SK-N-SH (cell line): ENCODE measurements around the gene GANC. TPM values are rescaled to one million over a fixed set of nuclear protein-coding genes. Genes with fewer than 3 reads are reported as not detected.

Source experiments
- CTCF ChIA-PET: fragments of 300-600, 350-600 bp; formaldehyde crosslinking; extraction: SDS; loops from one replicate; lab custom pipeline; 2021; lab: Yijun Ruan, JAX
- POLR2A ChIA-PET: fragments of 350-600 bp; sonication (Branson Sonifier 250); formaldehyde crosslinking; extraction: SDS; loops from one replicate; lab custom pipeline; 2020; ENCODE audit warnings: antibody characterized with exemption, inconsistent platforms; lab: Yijun Ruan, JAX
- DNase-seq: peaks from one replicate; pipeline ENCODE4 v3.0.0; 2012
- H2AFZ ChIP-seq: fragments of 200-600 bp; sonication (generic); 2 replicates; pipeline ENCODE4 v1.8.1; 2016; ENCODE audit warnings: antibody characterized with exemption, mild to moderate bottlenecking, low read depth
- H3F3A ChIP-seq: fragments of 200-600 bp; sonication (generic); replicated peaks from 2 replicates; pipeline ENCODE3; 2016; ENCODE audit warnings: antibody characterized with exemption, mild to moderate bottlenecking; ENCODE audit not compliant: insufficient read depth
- H3K27ac ChIP-seq, 2 experiments: fragments of 200-500 bp in 1 of 2; fragments of 200-600 bp in 1 of 2; sonication (Bioruptor generic) in 1 of 2; sonication (generic), shearing (Covaris generic) in 1 of 2; 2 replicates each; pipeline versions ENCODE4 v1.5.1 to v1.6.1; 2014 to 2016; ENCODE audit warnings: low read depth in 2 of 2, inconsistent platforms in 1 of 2, low read length in 1 of 2, mild to moderate bottlenecking in 1 of 2, mixed read lengths in 1 of 2
- H3K27me3 ChIP-seq: fragments of 200-600 bp; sonication (generic), shearing (Covaris generic); 2 replicates; pipeline ENCODE4 v1.6.1; 2016; ENCODE audit warnings: mixed run types; ENCODE audit not compliant: insufficient read depth
- H3K36me3 ChIP-seq, 2 experiments: fragments of 200-500 bp in 1 of 2; fragments of 200-600 bp in 1 of 2; sonication (Bioruptor generic) in 1 of 2; sonication (generic) in 1 of 2; replicated peaks in 1 of 2; 2 replicates each; pipeline versions ENCODE3 to v1.5.1; 2014 to 2016; ENCODE audit warnings: low read length in 1 of 2, mild to moderate bottlenecking in 1 of 2; ENCODE audit not compliant: insufficient read depth in 2 of 2, control insufficient read depth in 1 of 2
- H3K4me1 ChIP-seq, 2 experiments: fragments of 200-500 bp in 1 of 2; fragments of 200-600 bp in 1 of 2; sonication (Bioruptor generic) in 1 of 2; sonication (generic), shearing (Covaris generic) in 1 of 2; 2 replicates each; pipeline versions ENCODE4 v1.5.1 to v1.6.1; 2014 to 2016; ENCODE audit warnings: low read depth in 1 of 2, low read length in 1 of 2, mixed run types in 1 of 2; ENCODE audit not compliant: insufficient read depth in 2 of 2, control insufficient read depth in 1 of 2
- H3K4me2 ChIP-seq: fragments of 200-600 bp; sonication (generic), shearing (Covaris generic); 2 replicates; pipeline ENCODE4 v1.6.1; 2017; ENCODE audit warnings: mixed run types
- H3K4me3 ChIP-seq, 2 experiments: fragments of 200-500 bp in 1 of 2; fragments of 200-600 bp in 1 of 2; sonication (Bioruptor generic) in 1 of 2; sonication (generic), shearing (Covaris generic) in 1 of 2; 2 replicates each; pipeline versions ENCODE4 v1.5.1 to v1.8.1; 2014 to 2016; ENCODE audit warnings: low read depth in 2 of 2, inconsistent platforms in 1 of 2, low read length in 1 of 2, mild to moderate bottlenecking in 1 of 2, mixed read lengths in 1 of 2, moderate library complexity in 1 of 2
- H3K79me2 ChIP-seq: fragments of 200-600 bp; sonication (generic); 2 replicates; pipeline ENCODE4 v1.8.1; 2017; ENCODE audit warnings: mild to moderate bottlenecking; ENCODE audit not compliant: insufficient read depth
- H3K9ac ChIP-seq: fragments of 200-600 bp; sonication (generic); 2 replicates; pipeline ENCODE4 v1.6.1; 2017; ENCODE audit warnings: mixed run types
- H3K9me2 ChIP-seq: fragments of 200-600 bp; sonication (generic); 2 replicates; pipeline ENCODE4 v1.6.1; 2017; ENCODE audit warnings: mixed run types
- H3K9me3 ChIP-seq: fragments of 200-600 bp; sonication (generic); 2 replicates; pipeline ENCODE4 v1.6.1; 2017; ENCODE audit warnings: mixed run types, mild to moderate bottlenecking, moderate library complexity
- H4K20me1 ChIP-seq: fragments of 200-600 bp; sonication (generic); 2 replicates; pipeline ENCODE4 v1.6.1; 2017; ENCODE audit warnings: mild to moderate bottlenecking, mixed run types; ENCODE audit not compliant: insufficient read depth
- CHD2 ChIP-seq: fragments of 150-350 bp; IDR thresholded peaks from 2 replicates; pipeline ENCODE4 v1.6.1; 2018; ENCODE audit warnings: low read length; ENCODE audit not compliant: partially characterized antibody
- CTCF ChIP-seq: fragments of 200-600 bp; sonication (generic); IDR thresholded peaks from 2 replicates; pipeline ENCODE4 v1.6.1; 2017; ENCODE audit warnings: antibody characterized with exemption, mild to moderate bottlenecking, moderate library complexity
- FOSL2 ChIP-seq: IDR thresholded peaks from 2 replicates; pipeline ENCODE4 v1.4.0; 2012; ENCODE audit warnings: low read depth, mild to moderate bottlenecking, moderate library complexity, borderline replicate concordance
- FOXJ3 ChIP-seq: sonication (generic); formaldehyde crosslinking; IDR thresholded peaks from 2 replicates; pipeline ENCODE4 v1.5.1; 2020; ENCODE audit warnings: mild to moderate bottlenecking, missing genetic modification reagents
- FOXM1 ChIP-seq: IDR thresholded peaks from 2 replicates; pipeline ENCODE4 v1.4.0; 2012; ENCODE audit warnings: low read depth, mild to moderate bottlenecking
- GABPA ChIP-seq: IDR thresholded peaks from 2 replicates; pipeline ENCODE4 v1.4.0; 2012; ENCODE audit warnings: low read depth, mild to moderate bottlenecking
- GATA2 ChIP-seq: sonication (generic); formaldehyde crosslinking; IDR thresholded peaks from 2 replicates; pipeline ENCODE4 v1.5.0; 2020; ENCODE audit warnings: mild to moderate bottlenecking, missing genetic modification reagents
- IRF3 ChIP-seq: fragments of 150-350 bp; IDR thresholded peaks from 2 replicates; pipeline ENCODE4 v1.6.1; 2016; ENCODE audit warnings: mild to moderate bottlenecking, low read depth, low read length
- JUND ChIP-seq: IDR thresholded peaks from 2 replicates; pipeline ENCODE4 v1.4.0; 2012
- MEF2A ChIP-seq: IDR thresholded peaks from 2 replicates; pipeline ENCODE4 v1.4.0; 2012; ENCODE audit warnings: low read depth, borderline replicate concordance
- MXI1 ChIP-seq: IDR thresholded peaks from 2 replicates; pipeline ENCODE4 v1.6.1; 2012; ENCODE audit warnings: mild to moderate bottlenecking, low read depth, low read length, improper control_type of control experiment
- NFIC ChIP-seq: IDR thresholded peaks from 2 replicates; pipeline ENCODE4 v1.4.0; 2012; ENCODE audit warnings: borderline replicate concordance
- POLR2AphosphoS5 ChIP-seq: IDR thresholded peaks from 2 replicates; pipeline ENCODE4 v1.6.1; 2012; ENCODE audit warnings: low read depth, low read length
- SIN3A ChIP-seq: IDR thresholded peaks from 2 replicates; pipeline ENCODE4 v1.6.1; 2012; ENCODE audit warnings: low read depth, mild to moderate bottlenecking, low read length, moderate library complexity, borderline replicate concordance
- SMC3 ChIP-seq: IDR thresholded peaks from 2 replicates; pipeline ENCODE4 v1.6.1; 2012; ENCODE audit warnings: low read depth, low read length, improper control_type of control experiment
- TCF12 ChIP-seq: IDR thresholded peaks from 2 replicates; pipeline ENCODE4 v1.4.0; 2012
- USF1 ChIP-seq: IDR thresholded peaks from 2 replicates; pipeline ENCODE4 v1.4.0; 2012; ENCODE audit warnings: low read depth, borderline replicate concordance
- USF2 ChIP-seq: fragments of 150-350 bp; IDR thresholded peaks from 2 replicates; pipeline ENCODE4 v1.6.1; 2017; ENCODE audit warnings: antibody characterized with exemption, low read length, low read depth, borderline replicate concordance
- WGBS: methylation state at CpG from one replicate; pipeline ENCODE4 v1.1.6; 2017; ENCODE audit warnings: low lambda C conversion rate; 5-methylcytosine and 5-hydroxymethylcytosine counted together
- polyA plus RNA-seq, 3 experiments: library from polyadenylated mRNA; depleted of rRNA; stranded (reverse); fragments of >200 nt; gene quantifications; 2 replicates each; pipeline ENCODE4 v1.2.3, GENCODE V29; 2012

Gene GANC
- polyA plus RNA-seq, 1 of the 3 experiments (the other 2 are of a cell fraction), result 6.8 TPM

GRCh38 chr15:42365921-42366550, 93.0 kb downstream of the GANC start:
- Histone ChIP-seq H3K4me1 (no peaks in the 10 kb centered on the region), H4K20me1 (no peaks in the 10 kb centered on the region), H3K9ac (no peak overlapping the region), H3K79me2 (no peaks in the 10 kb centered on the region), H3K4me3 (no peak overlapping the region), H3K36me3 (no peaks in the 10 kb centered on the region), H3K9me2 (no peaks in the 10 kb centered on the region), H3K4me2 (no peak overlapping the region), H3K27me3 (no peaks in the 10 kb centered on the region), H3K9me3 (no peaks in the 10 kb centered on the region), H3K27ac (no peak overlapping the region), H3F3A (no peaks in the 10 kb centered on the region), H2AFZ (no peak overlapping the region)
- ChIA-PET CTCF (interaction anchor here (1.4 kb wide), 1 partner anchor 20 kb away, joined by 3 read pairs; no protein-coding TSS in a partner anchor), POLR2A (no interaction called here)
- no peak for DNase-seq
- TF ChIP-seq GATA2 (CRISPR knock-in tag) (no peak), CTCF (no peak), USF2 (no peak), FOXJ3 (CRISPR knock-in tag) (no peak), TCF12 (no peak), MEF2A (no peak), CHD2 (no peak), FOSL2 (no peak), MXI1 (no peak)
- 79% methylated on average over 5 of the region's 5 CpGs for WGBS

- H3K9ac ChIP-seq, result no peak overlapping the region
- CTCF ChIA-PET, result interaction anchor here (1.3 to 1.4 kb wide), 2 partner anchors 11 to 18 kb away, joined by 4 read pairs; no protein-coding TSS in a partner anchor
- POLR2A ChIA-PET, result no interaction called here
- H3K4me2 ChIP-seq, result no peak overlapping the region
- WGBS, result 64% methylated on average over 5 of the region's 5 CpGs
- H3K9me2 ChIP-seq, result no peaks in the 10 kb centered on the region
- H3K9me3 ChIP-seq, result no peaks in the 10 kb centered on the region
- H3K27me3 ChIP-seq, result no peaks in the 10 kb centered on the region
- H3K4me3 ChIP-seq, result no peak overlapping the region
- TF ChIP-seq JUND (no peak), FOXM1 (no peak), IRF3 (no peak), CTCF (no peak), USF1 (no peak), NFIC (no peak), GATA2 (CRISPR knock-in tag) (no peak), SMC3 (no peak), POLR2AphosphoS5 (no peak), SIN3A (no peak), MEF2A (no peak), GABPA (no peak)
- no peak overlapping the region for H2AFZ ChIP-seq
- H3K79me2 ChIP-seq, result no peaks in the 10 kb centered on the region
- H3K36me3 ChIP-seq, result no peaks in the 10 kb centered on the region
- H3K27ac ChIP-seq, result no peak overlapping the region
- no peaks in the 10 kb centered on the region for H3K4me1 ChIP-seq
- no peak for DNase-seq
- no peaks in the 10 kb centered on the region for H3F3A ChIP-seq
- H4K20me1 ChIP-seq, result no peaks in the 10 kb centered on the region
Measured at GRCh38 chr15:42367041-42367440, 94.0 kb downstream of the GANC start.
